ENCODE measurements around the gene LRMDA.

LRMDA gene

DNA sequence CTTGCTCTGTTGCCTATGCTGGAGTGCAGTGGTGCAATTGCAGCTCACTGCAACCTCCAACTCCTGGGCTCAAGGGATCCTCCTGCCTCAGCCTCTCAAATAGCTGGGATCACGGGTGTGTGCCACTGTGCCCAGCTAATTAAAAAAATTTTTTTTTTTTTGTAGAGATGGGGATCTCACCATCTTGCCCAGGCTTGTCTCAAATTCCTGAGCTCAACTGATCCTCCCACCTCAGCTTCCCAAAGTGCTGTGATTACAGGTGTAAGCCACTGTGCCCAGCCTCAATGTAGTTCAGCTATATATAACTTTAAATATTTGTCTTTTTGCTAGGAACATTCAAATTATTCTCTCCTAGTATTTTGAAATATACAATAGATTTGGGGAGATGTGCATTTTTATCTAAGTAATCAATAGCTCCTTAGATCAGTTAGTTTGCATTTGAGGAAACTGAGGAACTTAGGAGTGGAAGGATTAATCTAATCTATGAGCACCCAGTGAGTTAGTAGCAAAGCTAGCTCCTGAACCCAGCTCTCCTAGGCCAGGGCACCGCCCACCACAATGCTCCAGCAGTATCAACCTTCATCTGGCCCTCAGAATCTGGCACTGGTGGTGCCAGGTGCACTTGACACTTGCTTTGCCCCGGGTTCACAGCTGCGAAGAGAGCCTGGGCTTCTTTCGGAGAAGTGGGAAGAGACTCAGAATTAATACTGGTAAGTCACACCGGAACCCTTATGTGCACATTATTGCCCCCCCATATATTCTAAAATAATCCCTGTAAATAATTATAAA is 5.9 kb upstream of the LRMDA start:
- DNase-seq = no peak

DNA sequence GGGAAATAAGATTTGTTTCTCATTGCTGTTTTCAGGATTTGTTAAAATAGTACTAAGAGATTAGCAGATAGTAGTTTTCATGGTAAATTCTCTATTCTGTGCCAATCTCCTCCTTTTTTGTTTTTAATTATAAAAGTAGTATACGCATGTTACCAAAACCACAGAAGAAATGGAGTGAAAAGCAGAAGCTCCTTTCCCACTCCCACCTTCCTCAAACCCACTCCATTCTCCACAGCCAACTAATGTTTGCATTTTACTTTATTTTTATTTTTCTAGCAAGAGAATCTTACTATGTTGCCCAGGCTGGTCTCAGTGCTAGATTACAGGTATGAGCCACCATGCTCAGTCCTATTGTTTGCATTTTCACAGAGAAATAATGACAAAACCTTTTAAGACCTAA is 4.5 kb upstream of the LRMDA start:
- no peak for DNase-seq

DNA sequence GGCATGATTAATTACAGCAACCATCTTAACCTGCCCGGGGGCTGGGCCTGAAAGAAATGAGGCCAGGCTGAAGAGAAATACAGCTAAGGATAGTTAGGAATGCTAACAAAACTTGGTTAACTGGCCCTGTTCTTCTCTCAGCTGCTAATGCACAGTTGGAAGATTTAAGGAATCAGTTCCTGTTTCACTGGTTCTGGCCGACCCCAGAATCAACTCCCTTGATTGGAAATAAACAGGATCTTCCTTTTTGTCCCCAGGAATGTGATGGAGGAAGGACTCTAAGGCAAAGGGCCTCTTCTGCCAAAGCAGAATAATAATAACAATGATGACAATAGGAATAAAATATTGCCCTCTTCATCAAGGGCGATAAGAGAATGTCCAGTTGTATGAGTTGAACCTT is 3.5 kb upstream of the LRMDA start:
- DNase-seq = no peak

DNA sequence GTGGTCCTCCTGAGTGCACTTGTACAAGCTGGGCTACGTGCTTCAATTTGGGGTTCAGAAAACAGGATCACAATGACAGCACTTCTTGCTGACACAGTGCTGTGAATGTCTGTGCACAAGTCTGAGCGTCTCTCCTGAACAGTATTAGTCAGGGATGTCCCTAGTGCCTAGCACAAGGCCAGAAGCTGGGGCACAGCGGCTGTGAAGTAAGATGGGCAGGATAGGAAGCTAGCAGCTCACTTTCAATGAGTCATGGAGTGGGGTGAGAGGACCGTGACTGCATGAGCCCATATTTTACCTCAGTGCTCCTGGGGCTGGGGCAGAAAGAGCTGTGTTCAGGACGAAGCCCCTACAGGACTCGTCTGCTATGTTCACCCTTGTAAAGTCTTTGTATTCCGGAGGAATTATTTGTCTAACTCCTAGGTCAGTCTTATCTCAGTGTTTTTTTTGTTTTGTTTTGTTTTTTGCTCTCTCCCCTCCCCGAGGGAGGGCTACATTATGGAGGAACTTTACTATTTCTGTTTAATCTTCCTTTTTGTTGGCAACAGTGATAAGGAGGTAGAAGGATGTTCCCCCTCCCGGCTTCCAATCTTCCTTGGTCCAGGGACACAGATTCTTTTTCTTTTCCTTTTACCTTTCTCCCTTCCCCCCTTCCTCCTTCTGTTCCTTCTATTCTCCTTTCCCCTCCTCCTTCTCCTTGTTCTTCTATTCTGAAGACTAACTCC is 2.8 kb upstream of the LRMDA start:
- no peak for DNase-seq

DNA sequence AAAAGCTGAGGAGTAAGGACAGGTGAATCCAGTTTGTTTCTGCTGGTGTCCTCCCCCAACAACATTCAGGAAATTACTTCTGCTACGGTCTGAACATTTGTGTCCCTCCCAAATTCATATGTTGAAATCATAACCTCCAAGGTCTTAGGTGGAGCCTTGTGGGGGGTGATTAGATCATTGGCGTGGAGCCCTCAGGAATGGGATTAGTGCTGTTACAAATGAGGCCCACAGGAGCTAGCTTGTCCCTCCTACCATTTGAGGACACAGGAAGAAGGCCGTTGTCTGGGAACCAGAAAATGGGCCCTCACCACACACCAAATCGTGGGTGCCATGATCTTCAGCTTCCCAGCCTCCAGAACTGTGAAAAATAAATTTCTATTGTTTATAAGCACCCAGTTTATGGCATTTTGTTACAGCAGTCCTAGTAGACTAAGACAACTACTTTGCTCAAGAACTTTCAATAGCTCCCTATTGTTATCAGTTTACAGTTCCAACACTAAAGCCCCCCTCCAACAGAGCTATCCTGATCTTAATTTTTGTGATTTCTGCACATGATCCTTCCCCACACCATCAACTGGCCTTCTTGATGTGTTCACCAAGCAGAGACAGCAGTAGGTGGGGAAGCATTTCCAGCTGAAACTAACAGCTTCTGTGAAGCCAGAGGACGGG is 2.1 kb upstream of the LRMDA start:
- DNase-seq = no peak

DNA sequence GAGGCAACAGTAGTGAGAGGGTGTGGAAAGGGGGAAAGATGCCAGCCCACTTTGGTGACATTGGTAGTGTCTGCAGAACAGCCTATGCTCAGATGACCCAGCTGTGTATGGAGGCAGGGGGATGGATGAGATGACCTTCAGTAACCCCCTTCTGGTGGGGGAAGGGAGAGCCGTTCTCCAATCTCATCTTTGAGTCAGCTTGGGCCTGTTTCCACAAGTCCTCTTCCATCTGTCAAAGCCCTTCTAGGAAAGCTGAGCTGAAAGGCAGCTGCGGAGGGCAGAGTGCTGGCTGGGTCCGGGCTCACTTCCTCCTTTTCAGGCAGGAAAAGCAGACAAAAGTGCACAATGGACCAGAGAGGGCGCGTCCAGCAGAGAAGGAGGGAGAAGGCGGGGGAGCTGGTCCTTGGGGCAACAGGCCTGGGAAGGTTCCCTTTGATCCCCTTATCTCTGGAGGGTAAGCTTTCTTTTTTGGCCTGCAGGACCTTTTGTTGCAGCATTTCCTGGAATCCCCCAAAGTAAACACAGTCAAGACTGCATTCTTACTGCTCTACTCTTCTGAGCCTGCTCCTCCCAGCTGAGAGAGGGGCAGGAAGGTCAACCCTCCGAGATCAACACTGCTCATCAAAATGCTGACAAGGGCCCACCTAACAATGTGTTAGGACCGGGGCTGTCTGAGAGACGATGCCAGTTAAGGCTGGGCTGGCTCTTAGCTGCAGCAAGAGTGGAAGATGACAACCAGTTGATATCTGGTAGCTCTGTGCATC is 1.2 kb upstream of the LRMDA start:
- DNase-seq = no peak

DNA sequence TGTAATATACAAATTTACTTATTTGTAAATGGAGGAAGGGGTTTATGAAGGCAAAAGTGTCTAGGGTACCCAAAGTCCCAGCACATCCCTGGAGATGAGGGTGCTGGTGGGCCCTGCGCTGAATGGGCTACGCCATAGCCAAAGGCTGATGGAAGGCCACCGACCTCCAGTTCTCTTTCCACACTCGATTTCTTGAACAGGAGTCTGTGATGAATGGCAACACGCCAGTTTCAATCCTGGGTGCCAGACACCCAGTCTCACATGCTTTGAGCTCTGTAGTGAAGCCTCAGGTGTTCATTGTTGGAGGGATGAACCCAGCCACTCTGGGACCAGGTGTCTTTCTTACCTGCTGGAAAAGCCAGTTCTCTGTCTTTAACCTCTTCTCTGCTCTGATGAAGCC is 752 bp downstream of the LRMDA start:
- DNase-seq = no peak

DNA sequence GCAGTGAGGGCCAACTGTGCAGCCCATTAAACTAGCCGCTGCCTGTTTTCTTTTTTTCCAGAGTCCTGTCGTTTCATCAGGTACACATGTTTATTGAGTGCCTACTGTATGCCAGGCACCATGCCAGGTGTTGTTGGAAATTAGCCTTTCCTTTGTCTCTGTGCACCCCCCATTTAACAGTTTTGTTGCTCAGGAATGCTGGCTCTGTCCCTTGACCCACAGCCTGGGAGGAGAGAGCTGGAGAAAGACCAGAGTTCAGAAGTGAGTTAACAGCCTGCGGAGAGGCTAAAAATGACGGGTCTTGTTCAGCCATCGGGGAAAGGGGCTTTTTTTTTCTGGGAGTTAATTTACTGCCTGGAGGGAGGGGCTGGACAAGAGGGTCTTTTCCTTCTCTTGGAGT is 1.3 kb downstream of the LRMDA start:
- no peak for DNase-seq

DNA sequence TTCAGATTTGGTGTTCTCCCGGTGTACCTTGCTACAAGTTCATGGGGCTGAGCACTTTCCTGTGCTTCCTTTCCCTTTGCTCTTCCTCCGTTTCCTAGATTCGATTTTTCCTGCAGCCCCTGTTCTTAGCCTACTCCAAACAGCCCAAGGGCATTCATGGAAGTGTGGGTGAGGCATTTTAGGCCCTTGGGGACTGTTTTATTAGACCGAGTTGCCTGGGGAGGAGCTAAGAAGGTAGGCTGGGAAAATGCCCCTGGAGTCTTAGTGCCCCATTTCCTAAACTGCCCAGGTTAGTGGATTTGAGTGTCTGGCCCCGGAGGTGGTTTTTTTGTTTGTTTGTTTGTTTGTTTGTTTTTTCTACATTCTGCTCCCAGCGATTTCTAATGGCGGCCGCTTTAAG is 1.8 kb downstream of the LRMDA start:
- no peak for DNase-seq

DNA sequence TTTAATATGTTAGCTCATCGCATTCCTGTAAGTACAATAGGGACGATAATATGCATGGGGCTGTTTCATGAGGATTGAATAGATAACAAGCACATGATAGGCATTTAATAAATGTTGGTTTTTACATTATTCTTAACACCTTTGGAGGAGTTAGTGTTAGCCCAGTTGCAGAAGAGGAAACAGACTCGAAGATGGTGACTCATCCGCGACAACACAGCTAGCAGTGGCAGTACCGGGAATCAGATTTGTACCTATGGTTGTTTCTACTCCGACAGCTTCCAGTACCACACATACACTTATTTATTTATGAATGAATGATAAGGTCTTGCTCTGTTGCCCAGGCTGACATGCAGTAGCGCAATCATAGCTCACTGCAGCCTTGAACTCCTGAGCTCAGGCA is 2.9 kb downstream of the LRMDA start:
- no peak for DNase-seq

DNA sequence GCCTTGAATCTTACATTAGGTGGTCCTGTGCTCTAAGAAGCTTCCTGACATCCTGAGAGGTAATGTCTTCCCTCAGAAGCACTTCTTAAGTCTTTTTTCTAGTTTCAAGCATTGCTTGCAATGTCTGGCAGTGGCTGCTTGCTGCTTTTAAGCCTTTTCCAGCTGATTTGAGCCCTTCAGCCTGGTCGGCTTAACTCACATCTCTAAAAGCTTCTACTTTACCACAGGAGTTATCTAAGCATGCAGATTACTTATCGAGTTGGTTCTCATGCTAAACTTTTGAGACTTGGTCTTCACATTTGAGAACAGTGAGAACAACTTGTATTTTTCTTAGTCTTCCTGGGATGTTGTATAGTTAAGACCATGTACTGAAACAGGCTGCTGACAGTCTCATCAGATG is 3.9 kb downstream of the LRMDA start:
- DNase-seq = no peak

DNA sequence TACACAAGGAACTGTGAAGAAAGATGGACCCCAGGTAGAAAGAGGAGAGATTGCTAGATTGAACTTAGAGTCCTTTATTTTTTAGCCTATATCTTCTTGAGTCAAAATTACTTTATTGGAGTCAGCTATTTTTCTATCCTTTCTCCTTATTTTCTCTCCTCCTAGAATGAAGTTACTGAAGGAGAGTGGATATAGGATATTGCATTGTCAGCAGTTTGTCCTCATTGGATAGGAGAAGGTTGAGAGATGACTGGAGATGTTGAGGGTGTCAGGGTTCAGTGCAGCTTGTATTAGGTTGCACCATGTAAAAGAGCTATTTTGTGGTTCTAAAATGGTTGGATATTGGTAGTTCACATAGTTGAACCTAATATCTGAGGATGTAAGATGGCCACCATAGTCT is 5.5 kb downstream of the LRMDA start:
- no peak for DNase-seq

DNA sequence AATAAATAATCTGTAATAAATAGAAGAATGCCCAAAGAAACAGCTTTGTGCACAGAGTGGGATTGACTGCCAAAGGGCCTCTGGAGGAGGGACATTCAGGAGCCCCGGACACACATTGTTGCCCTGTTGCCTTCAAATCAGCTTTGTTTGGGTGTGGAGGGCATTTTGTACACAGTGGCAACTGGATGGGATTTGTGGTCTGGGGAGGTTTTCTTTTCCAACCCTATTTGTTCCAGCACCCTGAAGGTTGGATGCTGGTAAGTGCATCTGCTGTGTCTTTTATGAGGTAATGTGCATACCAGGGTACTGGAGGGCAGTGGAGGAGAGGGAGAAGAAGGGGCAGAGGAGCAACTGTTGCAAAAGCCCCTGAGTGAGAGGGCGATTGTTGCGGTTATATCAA is 6.3 kb downstream of the LRMDA start:
- no peak for DNase-seq

DNA sequence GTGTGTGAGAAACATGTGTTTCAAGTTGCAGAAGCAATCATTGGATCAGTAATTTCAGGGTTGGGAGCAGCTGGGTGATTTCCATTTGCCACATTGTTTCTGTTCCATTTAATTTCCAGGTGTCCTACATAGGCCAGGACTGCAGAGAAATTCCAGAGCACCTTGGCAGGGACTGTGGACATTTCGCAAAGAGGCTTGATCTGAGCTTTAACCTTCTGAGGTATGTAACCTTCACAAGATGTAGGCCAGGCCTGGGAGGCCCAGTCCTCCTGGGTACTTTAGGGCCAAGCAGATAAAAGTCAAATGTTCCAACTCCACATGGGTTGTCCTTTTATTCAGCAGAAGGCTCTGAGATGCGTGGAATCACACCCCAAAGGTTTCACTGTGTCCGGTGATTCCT is 6.9 kb downstream of the LRMDA start:
- DNase-seq = no peak

DNA sequence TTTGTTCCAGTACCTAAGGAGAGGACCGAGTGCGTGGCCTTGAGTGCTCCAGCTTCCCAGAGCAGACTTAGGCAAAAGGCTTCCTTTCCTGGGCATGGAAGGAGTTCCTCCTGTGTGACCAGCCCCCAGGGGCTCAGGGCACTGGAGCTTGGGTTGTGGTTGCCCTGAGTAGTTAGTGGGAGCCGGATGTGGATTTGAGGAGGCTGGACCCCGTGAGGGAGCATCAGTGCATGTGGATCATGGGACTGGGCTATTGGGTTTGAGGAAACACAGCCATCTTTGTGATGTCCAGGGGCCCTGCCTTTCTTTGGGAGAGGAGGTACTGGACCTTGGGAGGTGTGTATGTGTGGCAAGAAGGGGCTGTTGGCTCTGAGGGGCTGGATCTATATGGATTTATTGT is 8.4 kb downstream of the LRMDA start:
- no peak for DNase-seq

DNA sequence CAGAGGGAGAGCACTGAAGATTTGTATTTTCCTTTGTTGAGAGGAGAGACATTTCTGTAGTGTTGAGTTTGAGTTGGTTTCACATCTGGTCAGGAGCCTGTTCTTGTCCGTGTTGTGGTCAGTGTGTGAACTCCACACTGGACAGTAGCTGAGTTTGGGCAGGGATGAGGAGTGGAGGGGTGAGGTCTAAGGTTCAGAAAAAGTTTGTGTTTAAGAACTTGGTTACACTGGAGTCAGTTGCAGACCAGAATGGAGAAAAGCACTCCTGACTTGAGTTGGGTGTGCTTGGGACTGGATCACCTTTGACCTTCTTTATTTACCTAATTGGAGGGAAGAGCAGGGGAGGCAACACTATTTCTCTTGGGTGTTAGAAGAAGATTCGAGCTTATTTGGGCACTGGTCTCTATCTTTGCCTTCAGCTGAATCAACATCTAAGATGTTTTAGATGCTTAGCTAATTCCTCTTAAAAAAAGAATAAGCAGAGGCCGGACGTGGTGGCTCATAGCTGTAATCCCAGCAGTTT is 8.9 kb downstream of the LRMDA start:
- no peak for DNase-seq

DNA sequence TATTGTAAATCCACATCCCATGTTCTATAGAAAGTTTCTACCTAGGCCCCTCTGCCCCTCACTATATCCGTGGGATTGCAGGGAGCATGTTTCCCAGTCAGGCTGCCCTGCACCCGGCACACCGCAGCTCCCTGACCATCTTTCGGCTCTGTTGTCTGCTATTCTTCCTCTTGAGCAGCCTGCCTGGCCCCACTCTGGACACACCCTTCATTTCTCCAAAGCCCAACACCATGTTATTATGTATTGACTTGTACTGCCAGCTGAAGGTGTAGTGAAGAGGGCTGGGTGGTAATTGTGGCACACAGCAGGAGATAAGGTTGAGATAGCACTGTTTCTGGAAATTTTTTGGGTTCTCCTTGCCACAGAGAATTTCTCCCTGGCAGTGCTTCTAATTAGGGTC is 9.8 kb downstream of the LRMDA start:
- DNase-seq = no peak

DNA sequence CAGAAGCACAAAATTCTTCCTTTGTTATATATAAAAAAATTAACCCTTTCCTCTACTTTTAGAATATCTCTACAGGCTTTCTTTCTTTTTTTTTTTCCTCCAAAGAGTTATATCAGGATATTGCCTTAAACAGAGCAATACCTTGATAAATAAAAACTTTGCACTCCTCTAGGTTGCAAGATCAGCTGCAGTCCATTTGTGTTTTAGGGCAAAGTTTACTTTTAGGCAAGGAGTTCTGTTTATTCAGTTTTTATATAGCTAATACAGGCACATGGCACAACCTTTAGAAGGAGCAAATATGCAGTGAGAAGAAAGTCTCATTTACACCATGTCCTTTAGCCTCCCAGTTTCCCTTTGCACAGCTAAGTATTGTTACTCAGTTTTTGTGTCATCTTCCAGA is 10.3 kb downstream of the LRMDA start:
- no peak for DNase-seq

DNA sequence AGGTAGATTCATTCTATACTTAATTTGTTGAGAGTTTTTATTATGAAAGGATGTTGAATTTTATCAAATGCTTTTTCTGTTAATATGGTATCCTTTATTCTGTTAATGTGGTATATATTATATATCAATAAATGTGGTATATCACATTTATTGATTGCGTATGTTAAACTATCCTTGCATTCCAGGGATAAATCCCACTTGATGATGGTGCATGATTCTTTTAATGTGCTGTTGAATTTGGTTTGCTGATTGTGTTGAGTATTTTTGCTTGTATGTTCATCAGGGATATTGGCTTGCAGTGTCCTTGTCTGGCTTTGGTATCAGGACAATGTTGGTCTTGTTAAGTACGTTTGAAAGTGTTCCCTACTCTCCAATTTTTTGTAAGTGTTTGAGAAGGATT is 11.9 kb downstream of the LRMDA start:
- no peak for DNase-seq

DNA sequence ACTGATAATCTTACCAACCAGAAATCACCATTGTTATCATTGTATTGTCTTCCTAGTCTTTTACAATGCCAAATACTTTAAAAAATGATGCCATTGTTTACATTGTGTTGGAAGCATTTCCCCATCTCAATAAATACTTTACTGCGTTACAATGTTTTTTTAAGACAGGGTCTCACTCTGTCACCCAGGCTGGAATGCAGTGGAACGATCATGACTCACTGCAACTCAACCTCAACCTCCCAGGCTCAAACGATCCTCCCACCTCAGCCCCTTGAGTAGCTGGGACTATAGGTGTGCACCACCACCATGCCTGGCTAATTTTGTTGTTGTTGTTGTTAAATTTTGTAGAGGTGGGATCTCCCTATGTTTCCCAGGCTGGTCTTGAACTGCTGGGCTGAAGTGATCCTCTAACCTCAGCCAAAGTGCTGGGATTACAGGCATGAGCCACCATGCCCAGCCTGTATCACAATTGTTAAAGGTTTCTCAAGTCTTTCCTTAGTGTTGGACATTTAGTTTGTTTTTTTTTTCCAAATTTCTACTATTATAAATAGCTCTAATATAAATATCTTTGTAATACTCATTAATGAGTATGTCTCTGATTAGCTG is 13.5 kb downstream of the LRMDA start:
- DNase-seq = no peak

DNA sequence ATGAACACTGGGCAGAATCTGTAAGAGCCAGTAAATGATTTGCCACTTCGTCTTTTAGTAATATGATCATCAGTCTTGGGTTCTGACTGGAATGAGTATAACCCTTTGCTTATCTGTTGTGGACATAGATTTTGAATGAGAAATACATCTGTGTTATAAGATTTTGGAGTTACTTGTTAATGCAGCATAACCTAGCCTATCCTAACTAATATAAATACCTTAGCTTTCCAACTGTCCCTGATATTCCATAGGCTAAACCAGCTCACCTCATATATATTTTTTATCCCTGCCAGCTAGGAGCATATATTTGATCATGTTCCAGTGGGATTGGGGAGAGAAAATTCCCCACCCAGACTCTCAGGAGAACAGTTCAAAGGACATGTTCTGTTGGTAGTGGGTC is 15.1 kb downstream of the LRMDA start:
- DNase-seq = no peak

DNA sequence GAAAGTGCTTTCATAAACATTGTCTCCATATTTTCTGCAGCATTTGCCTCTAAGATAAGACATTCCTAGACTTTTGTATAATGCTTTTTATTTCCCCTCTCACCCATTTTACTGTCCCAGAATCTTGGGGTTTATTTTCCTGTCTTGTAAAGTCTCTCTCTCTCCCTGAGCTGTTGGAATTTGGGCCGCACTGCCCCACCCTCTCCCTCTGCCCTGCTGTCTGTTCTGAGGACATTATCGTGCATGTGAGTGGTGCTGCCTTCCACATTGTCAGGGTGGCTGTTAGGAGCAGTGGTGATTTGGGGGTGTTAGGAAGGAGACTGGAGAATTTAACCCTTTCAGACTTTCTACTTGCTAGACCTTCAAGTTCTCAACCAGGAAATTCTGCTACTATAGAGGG is 16.7 kb downstream of the LRMDA start:
- DNase-seq = no peak

Data from NCI-H187 treated with DMSO at 0.1 percent for 48 hours (cell line).